IMR-90 (cell line): Measurements from ENCODE around the gene ADCY5. TPM values are rescaled to one million over a fixed set of nuclear protein-coding genes. Genes with fewer than 3 reads are reported as not detected.

Experiments used
- ATAC-seq: fragments of 200-7000 bp; cut with Tn5 transposase; 2 replicates; pipeline ENCODE4 v1.9.1; 2020; ENCODE audit warnings: low read depth, mild to moderate bottlenecking, moderate library complexity
- BruUV-seq: library from RNA; stranded (reverse); fragments of 400-500 nt; replicated peaks from 2 replicates; lab custom pipeline; 2021; lab: Mats Ljungman, UMichigan
- CTCF ChIA-PET: fragments of 300-600 bp; formaldehyde crosslinking; extraction: SDS; loops from one replicate; lab custom pipeline; 2021; ENCODE audit warnings: antibody characterized with exemption; lab: Yijun Ruan, JAX
- POLR2A ChIA-PET: fragments of 300-600 bp; sonication (Branson Sonifier 250); formaldehyde crosslinking; loops from one replicate; lab custom pipeline; 2022; ENCODE audit warnings: antibody characterized with exemption; ENCODE audit not compliant: unreplicated experiment; lab: Charles Lee
- DNase-seq: peaks from one replicate; pipeline ENCODE4 v3.0.0; 2013
- H2AFZ ChIP-seq: replicated peaks from 2 replicates; pipeline ENCODE3; 2013; ENCODE audit warnings: low read length, mild to moderate bottlenecking; ENCODE audit not compliant: poor library complexity
- H2AK5ac ChIP-seq: 2 replicates; pipeline ENCODE4 v1.6.1; 2013; ENCODE audit warnings: low read depth, low read length, inconsistent platforms
- H2AK9ac ChIP-seq: replicated peaks from 2 replicates; pipeline ENCODE3; 2013; ENCODE audit warnings: mild to moderate bottlenecking, low read depth, low read length, moderate library complexity; ENCODE audit not compliant: poor library complexity
- H2BK120ac ChIP-seq: 2 replicates; pipeline ENCODE4 v1.6.1; 2013; ENCODE audit warnings: low read depth, low read length, inconsistent platforms
- H2BK15ac ChIP-seq: 3 replicates; pipeline ENCODE4 v1.6.1; 2013; ENCODE audit warnings: low read depth, low read length, inconsistent platforms
- H2BK20ac ChIP-seq: 2 replicates; pipeline ENCODE4 v1.6.1; 2013; ENCODE audit warnings: low read depth, mild to moderate bottlenecking, inconsistent platforms, low read length, moderate library complexity
- H2BK5ac ChIP-seq: 2 replicates; pipeline ENCODE4 v1.6.1; 2013; ENCODE audit warnings: mild to moderate bottlenecking, low read depth, low read length, inconsistent platforms; ENCODE audit not compliant: poor library complexity, severe bottlenecking
- H3K14ac ChIP-seq: replicated peaks from 2 replicates; pipeline ENCODE4 v1.6.1; 2013; ENCODE audit warnings: low read depth, low read length, inconsistent platforms
- H3K18ac ChIP-seq: 2 replicates; pipeline ENCODE4 v1.6.1; 2013; ENCODE audit warnings: low read depth, low read length, control low read depth
- H3K23ac ChIP-seq: 2 replicates; pipeline ENCODE4 v1.6.1; 2013; ENCODE audit warnings: low read depth, low read length, inconsistent platforms
- H3K27ac ChIP-seq: 2 replicates; pipeline ENCODE4 v1.5.1; 2013; ENCODE audit warnings: mild to moderate bottlenecking, control low read depth, low read length; ENCODE audit not compliant: insufficient read depth
- H3K27me3 ChIP-seq: 2 replicates; pipeline ENCODE4 v1.6.1; 2013; ENCODE audit warnings: low read length; ENCODE audit not compliant: control insufficient read depth, insufficient read depth
- H3K36me3 ChIP-seq: 2 replicates; pipeline ENCODE4 v1.6.1; 2013; ENCODE audit warnings: low read length, mixed read lengths; ENCODE audit not compliant: control insufficient read depth, insufficient read depth
- H3K4ac ChIP-seq: 2 replicates; pipeline ENCODE4 v1.6.1; 2013; ENCODE audit warnings: low read depth, low read length, inconsistent platforms
- H3K4me1 ChIP-seq: 2 replicates; pipeline ENCODE4 v1.6.1; 2013; ENCODE audit warnings: low read length, mixed read lengths; ENCODE audit not compliant: control insufficient read depth, insufficient read depth
- H3K4me2 ChIP-seq: 2 replicates; pipeline ENCODE4 v1.6.1; 2013; ENCODE audit warnings: low read depth, mild to moderate bottlenecking, control low read depth, low read length, moderate library complexity
- H3K4me3 ChIP-seq: 2 replicates; pipeline ENCODE4 v1.5.1; 2013; ENCODE audit warnings: low read depth, mild to moderate bottlenecking, control low read depth, low read length, moderate library complexity; ENCODE audit not compliant: insufficient read depth
- H3K56ac ChIP-seq: 2 replicates; pipeline ENCODE4 v1.6.1; 2013; ENCODE audit warnings: low read length, inconsistent platforms; ENCODE audit not compliant: insufficient read depth; ENCODE audit errors: extremely low read depth
- H3K79me1 ChIP-seq, 2 experiments: 2 replicates each; pipeline ENCODE4 v1.6.1; 2013; ENCODE audit warnings: low read length in 2 of 2, inconsistent platforms in 1 of 2, low read depth in 1 of 2
- H3K9ac ChIP-seq: 2 replicates; pipeline ENCODE4 v1.6.1; 2013; ENCODE audit warnings: low read depth, low read length, control low read depth
- H3K9me1 ChIP-seq: 2 replicates; pipeline ENCODE4 v1.6.1; 2013; ENCODE audit warnings: low read length, inconsistent platforms; ENCODE audit not compliant: insufficient read depth
- H3K9me3 ChIP-seq: 2 replicates; pipeline ENCODE4 v1.6.1; 2013; ENCODE audit warnings: low read length; ENCODE audit not compliant: control insufficient read depth, insufficient read depth
- H4K20me1 ChIP-seq: 2 replicates; pipeline ENCODE4 v1.6.1; 2013; ENCODE audit warnings: low read length, inconsistent platforms; ENCODE audit not compliant: insufficient read depth
- H4K5ac ChIP-seq: 2 replicates; pipeline ENCODE4 v1.6.1; 2013; ENCODE audit warnings: mild to moderate bottlenecking, low read depth, low read length, control low read depth
- H4K8ac ChIP-seq, 2 experiments: 2 replicates each; pipeline ENCODE4 v1.6.1; 2013; ENCODE audit warnings: low read depth in 2 of 2, low read length in 2 of 2, control low read depth in 1 of 2, inconsistent platforms in 1 of 2
- H4K91ac ChIP-seq: 2 replicates; pipeline ENCODE4 v1.6.1; 2013; ENCODE audit warnings: low read depth, low read length, inconsistent platforms; ENCODE audit not compliant: insufficient read depth
- BHLHE40 ChIP-seq: fragments of 150-350 bp; IDR thresholded peaks from 2 replicates; pipeline ENCODE4 v1.6.1; 2016; ENCODE audit warnings: mild to moderate bottlenecking, low read depth, low read length
- CEBPB ChIP-seq: IDR thresholded peaks from 2 replicates; pipeline ENCODE4 v1.6.1; 2012; ENCODE audit warnings: low read depth, low read length, improper control_type of control experiment
- CHD1 ChIP-seq: IDR thresholded peaks from 2 replicates; pipeline ENCODE4 v1.6.1; 2012; ENCODE audit warnings: low read depth, low read length, improper control_type of control experiment
- FOS ChIP-seq: fragments of 150-350 bp; IDR thresholded peaks from 2 replicates; pipeline ENCODE4 v1.6.1; 2016; ENCODE audit warnings: low read depth, low read length
- MAFK ChIP-seq: IDR thresholded peaks from 2 replicates; pipeline ENCODE4 v1.6.1; 2012; ENCODE audit warnings: low read depth, low read length, improper control_type of control experiment
- MAZ ChIP-seq: IDR thresholded peaks from 2 replicates; pipeline ENCODE4 v1.6.1; 2012; ENCODE audit warnings: low read depth, mild to moderate bottlenecking, low read length, improper control_type of control experiment, moderate library complexity, borderline replicate concordance
- MXI1 ChIP-seq: IDR thresholded peaks from 2 replicates; pipeline ENCODE4 v1.6.1; 2012; ENCODE audit warnings: low read depth, mild to moderate bottlenecking, low read length, moderate library complexity, borderline replicate concordance
- NFE2L2 ChIP-seq: fragments of 150-350 bp; IDR thresholded peaks from 2 replicates; pipeline ENCODE4 v1.6.1; 2016; ENCODE audit warnings: low read depth, mild to moderate bottlenecking, low read length
- POLR2A ChIP-seq: IDR thresholded peaks from 2 replicates; pipeline ENCODE4 v1.6.1; 2012; ENCODE audit warnings: mild to moderate bottlenecking, low read depth, low read length
- RAD21 ChIP-seq: IDR thresholded peaks from 2 replicates; pipeline ENCODE4 v1.6.1; 2012; ENCODE audit warnings: low read length, improper control_type of control experiment
- RCOR1 ChIP-seq: IDR thresholded peaks from 2 replicates; pipeline ENCODE4 v1.6.1; 2012; ENCODE audit warnings: mild to moderate bottlenecking, low read length, improper control_type of control experiment; ENCODE audit not compliant: insufficient replicate concordance
- RFX5 ChIP-seq: IDR thresholded peaks from 2 replicates; pipeline ENCODE4 v1.8.0; 2012; ENCODE audit warnings: low read depth, mild to moderate bottlenecking, low read length, moderate library complexity
- SMC3 ChIP-seq: fragments of 150-350 bp; IDR thresholded peaks from 2 replicates; pipeline ENCODE4 v1.6.1; 2016; ENCODE audit warnings: low read depth, mild to moderate bottlenecking, antibody characterized with exemption, low read length, moderate library complexity
- WGBS, 2 experiments: methylation state at CpG; one replicate each; pipeline versions ENCODE4 v1.1.5 to v1.1.7; 2013; ENCODE audit warnings: missing lambda C conversion rate in 2 of 2; ENCODE audit not compliant: insufficient read length in 1 of 2; ENCODE audit errors: extremely low coverage in 2 of 2; 5-methylcytosine and 5-hydroxymethylcytosine counted together
- dilution Hi-C: fragments of 300-500 bp; cut with HindIII; formaldehyde crosslinking; loops from one replicate; pipeline ENCODE4 v1.14.3; 2018; ENCODE audit warnings: low sequenced_read_pairs; ENCODE audit not compliant: unreplicated experiment
- in situ Hi-C: fragments of 300-500 bp; cut with MboI; formaldehyde crosslinking; loops from 3 replicates; pipeline ENCODE4 v1.14.3; 2019; ENCODE audit warnings: low sequenced_read_pairs, inconsistent platforms, mixed read lengths
- intact Hi-C: fragments of 100-400 bp; cut with micrococcal nuclease; formaldehyde crosslinking; loops from 2 replicates; pipeline ENCODE4 v1.10.0; 2022
- polyA plus RNA-seq, 3 experiments: library from polyadenylated mRNA; depleted of rRNA; stranded (reverse); fragments of >200 nt; gene quantifications; 2 replicates each; pipeline ENCODE4 v1.2.3, GENCODE V29; 2012; ENCODE audit warnings: low replicate concordance in 1 of 3
- total RNA-seq: library from RNA; depleted of rRNA; stranded (reverse); fragments of >200 nt; gene quantifications from 2 replicates; pipeline ENCODE4 v1.2.3, GENCODE V29; 2012
- TF ChIP-seq, protein P1 (sequence below): fragments of 150-350 bp; IDR thresholded peaks from 2 replicates; pipeline ENCODE4 v1.6.1; 2016; ENCODE audit warnings: low read depth, mild to moderate bottlenecking, low read length, moderate library complexity, borderline replicate concordance
- TF ChIP-seq, protein P2 (sequence below): conservative IDR thresholded peaks from 2 replicates; pipeline ENCODE4 v1.5.1; 2012; ENCODE audit warnings: mild to moderate bottlenecking, low read depth, low read length, improper control_type of control experiment
- TF ChIP-seq, protein P3 (sequence below): fragments of 150-350 bp; IDR thresholded peaks from 2 replicates; pipeline ENCODE4 v1.6.1; 2017; ENCODE audit warnings: mild to moderate bottlenecking, antibody characterized with exemption, low read length, low read depth

ADCY5 gene
- total and polyA plus RNA-seq, 2 of the 4 experiments (the other 2 are of a cell fraction): 0.14 to 0.18 TPM

DNA sequence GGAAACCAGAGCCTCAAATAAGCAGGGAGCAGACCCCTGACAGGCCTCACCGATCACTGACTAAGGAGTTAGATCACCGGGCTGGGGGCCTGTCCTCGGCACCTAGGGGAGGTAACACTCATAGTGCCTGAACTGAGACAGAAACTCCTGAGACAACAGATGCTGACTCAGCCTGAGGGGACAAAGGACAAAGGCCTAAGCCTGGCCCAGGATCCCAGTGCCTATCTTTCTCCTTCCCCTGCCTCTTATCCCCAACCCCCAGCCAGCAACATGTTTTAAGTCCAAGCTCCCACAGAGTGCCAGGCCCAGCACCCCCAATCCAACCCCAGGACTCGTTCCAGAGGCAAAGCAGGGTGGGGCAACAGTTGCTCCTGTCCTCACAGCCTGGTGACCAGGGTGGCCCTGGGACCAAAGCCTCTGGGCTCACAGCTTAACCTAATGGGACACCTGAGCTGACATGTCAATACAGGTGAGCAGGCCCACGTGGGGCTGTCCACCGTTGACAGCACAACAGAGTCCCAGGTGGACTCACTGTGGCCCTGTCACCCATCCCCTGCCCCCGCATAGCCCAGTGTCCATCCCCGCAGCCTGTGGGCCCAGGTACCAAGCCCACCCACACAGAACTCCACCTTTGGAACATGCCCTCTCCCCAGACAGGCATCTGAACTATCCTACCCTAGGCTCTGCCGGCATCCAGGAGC, 37.4 kb downstream of the ADCY5 start:
- no peak overlapping the region for H3K14ac ChIP-seq
- no peak overlapping the region for H3K18ac ChIP-seq
- H3K4me3 ChIP-seq: no peak overlapping the region
- no peak overlapping the region for H2BK120ac ChIP-seq
- no peak overlapping the region for H4K91ac ChIP-seq
- H3K56ac ChIP-seq: no peak overlapping the region
- H3K79me1 ChIP-seq: no peaks in the 10 kb centered on the region
- in situ Hi-C loops: no loop called here
- no peak overlapping the region for H2BK5ac ChIP-seq
- no peak overlapping the region for H3K27ac ChIP-seq
- no peak for ATAC-seq
- no peak overlapping the region for H2AK5ac ChIP-seq
- H3K9me3 ChIP-seq: no peaks in the 10 kb centered on the region
- no peak overlapping the region for H2BK20ac ChIP-seq
- no peak overlapping the region for H4K5ac ChIP-seq
- intact Hi-C loops: no loop called here
- peak overlapping the region; percentile 28 for H2AK9ac ChIP-seq
- no peak overlapping the region for H3K9ac ChIP-seq
- DNase-seq: no peak
- H2BK15ac ChIP-seq: no peak overlapping the region
- no peak overlapping the region for H4K8ac ChIP-seq
- no peaks in the 10 kb centered on the region for H3K4me1 ChIP-seq
- no peak overlapping the region for H3K4ac ChIP-seq
- H3K27me3 ChIP-seq: peaks cover 61% of the 10 kb centered on the region
- H3K4me2 ChIP-seq: no peak overlapping the region
- BruUV-seq: no TSS peak
- no peak overlapping the region for H3K23ac ChIP-seq
- peak overlapping the region; percentile 21 for H2AFZ ChIP-seq
- dilution Hi-C loops: no loop called here
- WGBS, 2 experiments: 92% methylated on average over 4 of the region's 9 CpGs; no CpG with 5 or more reads in 1 of the 2 experiments
- no peaks in the 10 kb centered on the region for H3K36me3 ChIP-seq
- H3K9me1 ChIP-seq: no peaks in the 10 kb centered on the region
- H4K20me1 ChIP-seq: no peaks in the 10 kb centered on the region
- ChIA-PET POLR2A (no interaction called here), CTCF (no interaction called here)
- TF ChIP-seq, protein P1, sequence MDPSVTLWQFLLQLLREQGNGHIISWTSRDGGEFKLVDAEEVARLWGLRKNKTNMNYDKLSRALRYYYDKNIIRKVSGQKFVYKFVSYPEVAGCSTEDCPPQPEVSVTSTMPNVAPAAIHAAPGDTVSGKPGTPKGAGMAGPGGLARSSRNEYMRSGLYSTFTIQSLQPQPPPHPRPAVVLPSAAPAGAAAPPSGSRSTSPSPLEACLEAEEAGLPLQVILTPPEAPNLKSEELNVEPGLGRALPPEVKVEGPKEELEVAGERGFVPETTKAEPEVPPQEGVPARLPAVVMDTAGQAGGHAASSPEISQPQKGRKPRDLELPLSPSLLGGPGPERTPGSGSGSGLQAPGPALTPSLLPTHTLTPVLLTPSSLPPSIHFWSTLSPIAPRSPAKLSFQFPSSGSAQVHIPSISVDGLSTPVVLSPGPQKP: no peak
- TF ChIP-seq RCOR1 (no peak), MXI1 (no peak), NFE2L2 (no peak), BHLHE40 (no peak), MAZ (no peak), RAD21 (no peak), CEBPB (no peak), RFX5 (no peak), POLR2A (no peak), CHD1 (no peak), MAFK (no peak), SMC3 (no peak), FOS (no peak)
- TF ChIP-seq, protein P2, sequence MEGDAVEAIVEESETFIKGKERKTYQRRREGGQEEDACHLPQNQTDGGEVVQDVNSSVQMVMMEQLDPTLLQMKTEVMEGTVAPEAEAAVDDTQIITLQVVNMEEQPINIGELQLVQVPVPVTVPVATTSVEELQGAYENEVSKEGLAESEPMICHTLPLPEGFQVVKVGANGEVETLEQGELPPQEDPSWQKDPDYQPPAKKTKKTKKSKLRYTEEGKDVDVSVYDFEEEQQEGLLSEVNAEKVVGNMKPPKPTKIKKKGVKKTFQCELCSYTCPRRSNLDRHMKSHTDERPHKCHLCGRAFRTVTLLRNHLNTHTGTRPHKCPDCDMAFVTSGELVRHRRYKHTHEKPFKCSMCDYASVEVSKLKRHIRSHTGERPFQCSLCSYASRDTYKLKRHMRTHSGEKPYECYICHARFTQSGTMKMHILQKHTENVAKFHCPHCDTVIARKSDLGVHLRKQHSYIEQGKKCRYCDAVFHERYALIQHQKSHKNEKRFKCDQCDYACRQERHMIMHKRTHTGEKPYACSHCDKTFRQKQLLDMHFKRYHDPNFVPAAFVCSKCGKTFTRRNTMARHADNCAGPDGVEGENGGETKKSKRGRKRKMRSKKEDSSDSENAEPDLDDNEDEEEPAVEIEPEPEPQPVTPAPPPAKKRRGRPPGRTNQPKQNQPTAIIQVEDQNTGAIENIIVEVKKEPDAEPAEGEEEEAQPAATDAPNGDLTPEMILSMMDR: no peak
- TF ChIP-seq, protein P3, sequence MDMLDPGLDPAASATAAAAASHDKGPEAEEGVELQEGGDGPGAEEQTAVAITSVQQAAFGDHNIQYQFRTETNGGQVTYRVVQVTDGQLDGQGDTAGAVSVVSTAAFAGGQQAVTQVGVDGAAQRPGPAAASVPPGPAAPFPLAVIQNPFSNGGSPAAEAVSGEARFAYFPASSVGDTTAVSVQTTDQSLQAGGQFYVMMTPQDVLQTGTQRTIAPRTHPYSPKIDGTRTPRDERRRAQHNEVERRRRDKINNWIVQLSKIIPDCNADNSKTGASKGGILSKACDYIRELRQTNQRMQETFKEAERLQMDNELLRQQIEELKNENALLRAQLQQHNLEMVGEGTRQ: no peak
